GM23338 (cell line): ENCODE measurements around the gene MAPK14. TPM values are rescaled to one million over a fixed set of nuclear protein-coding genes. Genes with fewer than 3 reads are reported as not detected.

Source experiments
- ATAC-seq: fragments of 200-7000 bp; cut with Tn5 transposase; 3 replicates; pipeline ENCODE4 v1.9.1; 2020
- DNase-seq: peaks from one replicate; pipeline ENCODE4 v3.0.0-alpha.2; 2015; ENCODE audit warnings: low spot score
- H2AFZ ChIP-seq: fragments of 200-600 bp; sonication (generic); 2 replicates; pipeline ENCODE4 v1.8.0; 2016; ENCODE audit warnings: antibody characterized with exemption, mild to moderate bottlenecking, moderate library complexity
- H3F3A ChIP-seq: fragments of 200-600 bp; sonication (generic); replicated peaks from 2 replicates; pipeline ENCODE4 v1.8.0; 2017; ENCODE audit warnings: antibody characterized with exemption, mixed run types, low read depth
- H3K27ac ChIP-seq: fragments of 200-600 bp; sonication (generic); 2 replicates; pipeline ENCODE4 v1.6.1; 2016; ENCODE audit warnings: low read depth
- H3K27me3 ChIP-seq: fragments of 200-600 bp; sonication (generic); 2 replicates; pipeline ENCODE4 v1.8.0; 2016; ENCODE audit warnings: mild to moderate bottlenecking, mixed run types, moderate library complexity; ENCODE audit not compliant: insufficient read depth
- H3K36me3 ChIP-seq: fragments of 200-600 bp; sonication (generic); 2 replicates; pipeline ENCODE4 v1.8.0; 2016; ENCODE audit warnings: mild to moderate bottlenecking; ENCODE audit not compliant: insufficient read depth
- H3K4me1 ChIP-seq: fragments of 200-600 bp; sonication (generic); 2 replicates; pipeline ENCODE4 v1.8.0; 2016; ENCODE audit warnings: mild to moderate bottlenecking, moderate library complexity; ENCODE audit not compliant: insufficient read depth
- H3K4me2 ChIP-seq: fragments of 200-600 bp; sonication (generic); 2 replicates; pipeline ENCODE4 v1.7.1; 2017; ENCODE audit warnings: mixed run types
- H3K4me3 ChIP-seq: fragments of 200-600 bp; sonication (generic); 2 replicates; pipeline ENCODE4 v1.6.1; 2016; ENCODE audit warnings: mixed run types
- H3K79me2 ChIP-seq: fragments of 200-600 bp; sonication (generic); replicated peaks from 2 replicates; pipeline ENCODE4 v1.8.0; 2017; ENCODE audit warnings: mild to moderate bottlenecking; ENCODE audit not compliant: insufficient read depth
- H3K9me2 ChIP-seq: fragments of 200-600 bp; sonication (generic); 2 replicates; pipeline ENCODE4 v1.8.0; 2017; ENCODE audit not compliant: insufficient read depth
- H4K20me1 ChIP-seq: fragments of 200-600 bp; sonication (generic); replicated peaks from 2 replicates; pipeline ENCODE4 v1.8.0; 2017; ENCODE audit warnings: mild to moderate bottlenecking; ENCODE audit not compliant: insufficient read depth
- H3K27ac Mint-ChIP-seq: 2 replicates; pipeline ENCODE4 v1.8.0; 2020; ENCODE audit warnings: inconsistent platforms, mild to moderate bottlenecking, moderate library complexity, mixed read lengths
- H3K27me3 Mint-ChIP-seq: 3 replicates; pipeline ENCODE4 v1.8.0; 2022; ENCODE audit warnings: low read depth, mild to moderate bottlenecking, moderate library complexity, mixed read lengths, inconsistent platforms; ENCODE audit not compliant: insufficient read depth, poor library complexity
- H3K36me3 Mint-ChIP-seq: 3 replicates; pipeline ENCODE4 v1.8.0; 2021; ENCODE audit warnings: low read depth, mild to moderate bottlenecking, inconsistent platforms, moderate library complexity, mixed read lengths
- H3K4me1 Mint-ChIP-seq: 3 replicates; pipeline ENCODE4 v1.8.0; 2020; ENCODE audit warnings: mild to moderate bottlenecking, inconsistent platforms, mixed read lengths
- H3K4me3 Mint-ChIP-seq: 3 replicates; pipeline ENCODE4 v1.8.0; 2021; ENCODE audit warnings: moderate library complexity, mild to moderate bottlenecking, inconsistent platforms, mixed read lengths
- H3K9me3 Mint-ChIP-seq: 3 replicates; pipeline ENCODE4 v1.8.0; 2020; ENCODE audit warnings: moderate library complexity, mild to moderate bottlenecking, inconsistent platforms, mixed read lengths
- JUNB ChIP-seq: IDR thresholded peaks from one replicate; pipeline ENCODE4 v1.6.1; 2016; ENCODE audit warnings: antibody characterized with exemption; ENCODE audit not compliant: unreplicated experiment
- NANOG ChIP-seq: IDR thresholded peaks from 2 replicates; pipeline ENCODE4 v1.6.1; 2016; ENCODE audit warnings: antibody characterized with exemption, borderline replicate concordance
- REST ChIP-seq: IDR thresholded peaks from one replicate; pipeline ENCODE4 v1.6.1; 2018; ENCODE audit warnings: antibody characterized with exemption; ENCODE audit not compliant: unreplicated experiment
- STAT1 ChIP-seq: IDR thresholded peaks from one replicate; pipeline ENCODE4 v1.6.1; 2016; ENCODE audit warnings: antibody characterized with exemption; ENCODE audit not compliant: unreplicated experiment
- polyA plus RNA-seq: library from polyadenylated mRNA; unstranded; fragments of >200 nt; fragmentation: Nextera tagmentation; extraction: Ambion mirVana; gene quantifications from 2 replicates; pipeline ENCODE4 v1.2.1, GENCODE V29; 2016
- total RNA-seq: library from RNA; depleted of rRNA; stranded (reverse); fragments of >200 nt; shearing (Covaris generic); gene quantifications from 2 replicates; pipeline ENCODE4 v1.2.3, GENCODE V29; 2014
- TF ChIP-seq, protein P1 (sequence below), 2 experiments: fragments of 200-600 bp in 1 of 2; sonication (generic) in 1 of 2; conservative IDR thresholded peaks; 2 replicates each; pipeline versions ENCODE4 v1.5.1 to v1.6.1; 2016 to 2017; ENCODE audit warnings: antibody characterized with exemption in 2 of 2, low read depth in 2 of 2, mild to moderate bottlenecking in 2 of 2, moderate library complexity in 1 of 2

MAPK14 gene
- total and polyA plus RNA-seq, 2 experiments from 2014 or later: 8.8 to 44.5 TPM

DNA sequence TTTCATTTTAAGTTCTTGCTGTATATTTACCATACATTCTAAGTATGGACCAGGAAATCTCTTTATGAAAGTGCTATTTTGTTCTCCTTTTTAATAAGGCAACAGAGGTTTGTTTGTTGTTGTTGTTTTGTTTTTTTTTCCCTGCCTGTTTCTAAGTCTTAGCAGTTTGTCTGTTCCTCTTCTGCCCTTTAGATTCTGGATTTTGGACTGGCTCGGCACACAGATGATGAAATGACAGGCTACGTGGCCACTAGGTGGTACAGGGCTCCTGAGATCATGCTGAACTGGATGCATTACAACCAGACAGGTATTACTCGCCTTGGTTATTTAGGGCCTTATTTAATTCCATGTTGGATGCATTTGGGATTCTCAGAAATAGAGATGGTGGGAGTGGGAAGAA is 48.0 kb downstream of the MAPK14 start:
- peaks cover 8% of the 10 kb centered on the region for H4K20me1 ChIP-seq
- ATAC-seq: peak; percentile 35; the same call in 1 of the 3 replicates
- H2AFZ ChIP-seq: no peak overlapping the region
- no peak overlapping the region for H3K27ac Mint-ChIP-seq
- H3K27me3 ChIP-seq: no peaks in the 10 kb centered on the region
- no peak overlapping the region for H3K4me3 Mint-ChIP-seq
- H3K4me2 ChIP-seq: no peak overlapping the region
- no peaks in the 10 kb centered on the region for H3F3A ChIP-seq
- peaks cover 11% of the 10 kb centered on the region for H3K36me3 Mint-ChIP-seq
- peaks cover 5% of the 10 kb centered on the region; the same call in 1 of the 2 replicates for H3K36me3 ChIP-seq
- H3K27me3 Mint-ChIP-seq: peaks cover 3% of the 10 kb centered on the region
- no peak overlapping the region for H3K27ac ChIP-seq
- no peaks in the 10 kb centered on the region for H3K9me2 ChIP-seq
- H3K79me2 ChIP-seq: peaks cover 9% of the 10 kb centered on the region; the same call in 1 of the 2 replicates
- H3K4me1 ChIP-seq: no peaks in the 10 kb centered on the region
- no peaks in the 10 kb centered on the region for H3K4me1 Mint-ChIP-seq
- no peaks in the 10 kb centered on the region for H3K9me3 Mint-ChIP-seq
- TF ChIP-seq NANOG: no peak
- TF ChIP-seq STAT1: no peak
- TF ChIP-seq JUNB: no peak
- TF ChIP-seq, protein P1, sequence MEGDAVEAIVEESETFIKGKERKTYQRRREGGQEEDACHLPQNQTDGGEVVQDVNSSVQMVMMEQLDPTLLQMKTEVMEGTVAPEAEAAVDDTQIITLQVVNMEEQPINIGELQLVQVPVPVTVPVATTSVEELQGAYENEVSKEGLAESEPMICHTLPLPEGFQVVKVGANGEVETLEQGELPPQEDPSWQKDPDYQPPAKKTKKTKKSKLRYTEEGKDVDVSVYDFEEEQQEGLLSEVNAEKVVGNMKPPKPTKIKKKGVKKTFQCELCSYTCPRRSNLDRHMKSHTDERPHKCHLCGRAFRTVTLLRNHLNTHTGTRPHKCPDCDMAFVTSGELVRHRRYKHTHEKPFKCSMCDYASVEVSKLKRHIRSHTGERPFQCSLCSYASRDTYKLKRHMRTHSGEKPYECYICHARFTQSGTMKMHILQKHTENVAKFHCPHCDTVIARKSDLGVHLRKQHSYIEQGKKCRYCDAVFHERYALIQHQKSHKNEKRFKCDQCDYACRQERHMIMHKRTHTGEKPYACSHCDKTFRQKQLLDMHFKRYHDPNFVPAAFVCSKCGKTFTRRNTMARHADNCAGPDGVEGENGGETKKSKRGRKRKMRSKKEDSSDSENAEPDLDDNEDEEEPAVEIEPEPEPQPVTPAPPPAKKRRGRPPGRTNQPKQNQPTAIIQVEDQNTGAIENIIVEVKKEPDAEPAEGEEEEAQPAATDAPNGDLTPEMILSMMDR (conservative IDR thresholded peaks at IDR 0.05; ENCODE audit: low read depth in 2 of 2): peak; percentile 48 to 59
- peak; percentile 53 for DNase-seq
- H3K4me3 ChIP-seq: no peak overlapping the region

DNA sequence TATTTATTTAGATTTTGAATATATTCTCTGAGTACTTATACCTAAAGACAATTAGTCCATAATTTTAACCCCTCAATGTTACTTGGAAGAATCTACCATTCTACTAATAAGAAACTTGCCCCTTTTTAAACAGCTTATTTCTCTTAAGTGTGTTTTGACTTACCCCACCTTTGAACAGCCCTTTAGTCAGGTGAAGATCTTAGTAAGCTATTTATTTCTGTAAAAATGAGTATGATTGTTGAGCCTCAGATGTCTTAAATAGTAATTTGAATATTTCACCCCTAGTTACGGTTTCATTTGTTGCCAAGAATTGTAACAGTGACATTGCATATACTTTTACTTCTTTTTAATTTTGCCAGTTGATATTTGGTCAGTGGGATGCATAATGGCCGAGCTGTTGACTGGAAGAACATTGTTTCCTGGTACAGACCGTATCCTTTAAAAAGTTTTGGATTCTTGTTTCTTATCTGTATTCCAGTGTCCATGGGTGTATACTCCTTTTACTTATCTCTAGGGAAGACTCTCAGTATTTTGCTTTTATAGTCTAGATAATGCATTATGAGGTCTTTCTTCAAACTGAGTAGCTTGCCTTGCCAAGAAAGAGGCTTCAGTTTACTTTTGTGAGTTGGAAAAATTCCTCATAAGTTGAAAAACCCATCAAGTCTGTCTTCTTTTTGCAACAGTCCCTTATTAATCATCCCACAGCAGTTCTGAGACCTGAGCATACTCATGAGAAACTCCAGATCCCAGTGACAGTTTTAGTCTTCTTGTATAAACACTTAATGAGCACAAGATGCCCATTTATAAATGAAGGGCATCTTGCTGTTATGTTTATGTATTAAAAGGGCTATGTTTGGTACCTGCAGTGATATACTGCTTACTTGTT is 48.8 kb downstream of the MAPK14 start:
- Mint-ChIP-seq H3K27ac (no peak overlapping the region), H3K9me3 (no peaks in the 10 kb centered on the region), H3K4me3 (no peak overlapping the region), H3K36me3 (peaks cover 19% of the 10 kb centered on the region), H3K4me1 (no peaks in the 10 kb centered on the region), H3K27me3 (peaks cover 3% of the 10 kb centered on the region)
- TF ChIP-seq REST: no peak
- no peak for TF ChIP-seq JUNB
- H3F3A ChIP-seq: no peaks in the 10 kb centered on the region
- H3K4me1 ChIP-seq: no peaks in the 10 kb centered on the region
- H3K9me2 ChIP-seq: no peaks in the 10 kb centered on the region
- peaks cover 5% of the 10 kb centered on the region; the same call in 1 of the 2 replicates for H3K36me3 ChIP-seq
- no peak for ATAC-seq
- H3K4me3 ChIP-seq: no peak overlapping the region
- DNase-seq: no peak
- no peak overlapping the region for H3K4me2 ChIP-seq
- H3K27me3 ChIP-seq: no peaks in the 10 kb centered on the region
- H3K79me2 ChIP-seq: peaks cover 3% of the 10 kb centered on the region; the same call in 1 of the 2 replicates
- H2AFZ ChIP-seq: no peak overlapping the region
- H3K27ac ChIP-seq: no peak overlapping the region
- H4K20me1 ChIP-seq: peaks cover 8% of the 10 kb centered on the region
